HEK293T (cell line): ENCODE results near the gene DYNC2LI1.

ENCODE experiments used
- CTCF ChIA-PET: fragments of 350-600 bp; formaldehyde crosslinking; extraction: SDS; loops from one replicate; lab custom pipeline; 2021; ENCODE audit warnings: antibody characterized with exemption, inconsistent platforms; lab: Yijun Ruan, JAX
- POLR2A ChIA-PET: fragments of 350-600 bp; formaldehyde crosslinking; extraction: SDS; loops from one replicate; lab custom pipeline; 2020; ENCODE audit warnings: antibody characterized with exemption, inconsistent platforms; lab: Yijun Ruan, JAX
- DNase-seq: peaks from one replicate; pipeline ENCODE4 v3.0.0; 2012; ENCODE audit warnings: mixed read lengths; ENCODE audit errors: extremely low spot score
- ARNT ChIP-seq: fragments of 450-650 bp; IDR thresholded peaks from 2 replicates; pipeline ENCODE4 v1.6.1; 2017; ENCODE audit warnings: mild to moderate bottlenecking
- BHLHE40 ChIP-seq: fragments of 450-650 bp; IDR thresholded peaks from 2 replicates; pipeline ENCODE4 v1.6.1; 2016; ENCODE audit warnings: mild to moderate bottlenecking, moderate library complexity, borderline replicate concordance
- CTBP1 ChIP-seq: fragments of 450-650 bp; IDR thresholded peaks from 2 replicates; pipeline ENCODE4 v1.6.1; 2016; ENCODE audit warnings: borderline replicate concordance
- ELF4 ChIP-seq: fragments of 450-650 bp; IDR thresholded peaks from 2 replicates; pipeline ENCODE4 v1.6.1; 2017; ENCODE audit warnings: antibody characterized with exemption
- FOXA1 ChIP-seq: fragments of 450-650 bp; IDR thresholded peaks from 2 replicates; pipeline ENCODE4 v1.6.1; 2016; ENCODE audit warnings: mild to moderate bottlenecking
- FOXK2 ChIP-seq: fragments of 450-650 bp; IDR thresholded peaks from 2 replicates; pipeline ENCODE4 v1.6.1; 2016; ENCODE audit warnings: mild to moderate bottlenecking
- FOXM1 ChIP-seq: fragments of 450-650 bp; IDR thresholded peaks from 2 replicates; pipeline ENCODE4 v1.6.1; 2017; ENCODE audit warnings: mild to moderate bottlenecking, borderline replicate concordance
- HDGF ChIP-seq: fragments of 450-650 bp; IDR thresholded peaks from 2 replicates; pipeline ENCODE4 v1.6.1; 2017; ENCODE audit warnings: antibody characterized with exemption, borderline replicate concordance
- L3MBTL2 ChIP-seq: fragments of 450-650 bp; conservative IDR thresholded peaks from 2 replicates; pipeline ENCODE4 v1.6.1; 2016; ENCODE audit warnings: mild to moderate bottlenecking
- LEF1 ChIP-seq: fragments of 450-650 bp; IDR thresholded peaks from 2 replicates; pipeline ENCODE4 v1.6.1; 2017; ENCODE audit warnings: mild to moderate bottlenecking, borderline replicate concordance
- NFRKB ChIP-seq: fragments of 450-650 bp; IDR thresholded peaks from 2 replicates; pipeline ENCODE4 v1.6.1; 2016; ENCODE audit warnings: mild to moderate bottlenecking, moderate library complexity
- PKNOX1 ChIP-seq: fragments of 450-650 bp; IDR thresholded peaks from 2 replicates; pipeline ENCODE4 v1.6.1; 2016
- SP1 ChIP-seq: fragments of 450-650 bp; IDR thresholded peaks from 2 replicates; pipeline ENCODE4 v1.6.1; 2017
- SUZ12 ChIP-seq: fragments of 450-650 bp; IDR thresholded peaks from 2 replicates; pipeline ENCODE4 v1.6.1; 2016; ENCODE audit warnings: mild to moderate bottlenecking
- TARDBP ChIP-seq: fragments of 450-650 bp; IDR thresholded peaks from 2 replicates; pipeline ENCODE4 v1.6.1; 2016
- ZNF384 ChIP-seq: fragments of 450-650 bp; IDR thresholded peaks from 2 replicates; pipeline ENCODE4 v1.6.1; 2016

The DYNC2LI1 gene

GRCh38 chr2:43822839-43823238 lies 49.0 kb downstream of the DYNC2LI1 start:
- POLR2A ChIA-PET = no interaction called here
- no peak for DNase-seq
- CTCF ChIA-PET = no interaction called here
- TF ChIP-seq PKNOX1 (no peak), SP1 (no peak), TARDBP (no peak), BHLHE40 (no peak), ARNT (no peak), NFRKB (no peak), SUZ12 (no peak), LEF1 (no peak), FOXA1 (no peak), CTBP1 (no peak), FOXM1 (no peak), ELF4 (no peak), ZNF384 (no peak)

GRCh38 chr2:43823751-43824150 lies 49.9 kb downstream of the DYNC2LI1 start:
- ChIA-PET CTCF (interaction anchor here (0.5 kb wide), 1 partner anchor 11 kb away, joined by 3 read pairs; no protein-coding TSS in a partner anchor), POLR2A (no interaction called here)
- TF ChIP-seq ARNT (no peak), ELF4 (no peak), ZNF384 (no peak), SP1 (no peak), CTBP1 (no peak), LEF1 (no peak), L3MBTL2 (no peak)
- no peak for DNase-seq

GRCh38 chr2:43824512-43824911 lies 50.7 kb downstream of the DYNC2LI1 start:
- no peak for TF ChIP-seq HDGF
- TF ChIP-seq ELF4 = no peak
- no peak for TF ChIP-seq SUZ12
- TF ChIP-seq NFRKB = no peak
- TF ChIP-seq PKNOX1 = no peak
- TF ChIP-seq FOXK2 = no peak
- TF ChIP-seq CTBP1 = no peak
- TF ChIP-seq TARDBP = no peak
- no peak for TF ChIP-seq FOXA1
- no peak for TF ChIP-seq LEF1
- no peak for TF ChIP-seq ARNT
- DNase-seq = no peak
- ChIA-PET POLR2A (no interaction called here), CTCF (no interaction called here)

- TF ChIP-seq HDGF = no peak
- TF ChIP-seq BHLHE40 = no peak
- no peak for TF ChIP-seq L3MBTL2
- TF ChIP-seq CTBP1 = no peak
- no peak for TF ChIP-seq LEF1
- no peak for TF ChIP-seq SUZ12
- TF ChIP-seq FOXA1 = no peak
- TF ChIP-seq FOXM1 = no peak
- no peak for TF ChIP-seq PKNOX1
- ChIA-PET CTCF (no interaction called here), POLR2A (no interaction called here)
- no peak for DNase-seq
These were observed 51.2 kb downstream of the DYNC2LI1 start for GRCh38 chr2:43824951-43825493.

GRCh38 chr2:43825841-43826240 lies 52.0 kb downstream of the DYNC2LI1 start:
- TF ChIP-seq BHLHE40 (no peak), FOXA1 (no peak), CTBP1 (no peak), PKNOX1 (no peak), TARDBP (no peak), SP1 (no peak), ARNT (no peak), FOXM1 (no peak), NFRKB (no peak), ZNF384 (no peak), FOXK2 (no peak), ELF4 (no peak), HDGF (no peak), SUZ12 (no peak), L3MBTL2 (no peak)
- CTCF ChIA-PET = no interaction called here
- POLR2A ChIA-PET = no interaction called here
- no peak for DNase-seq
